SK-N-SH (cell line): Measurements from ENCODE around the gene SH3RF2. TPM values are rescaled to one million over a fixed set of nuclear protein-coding genes. Genes with fewer than 3 reads are reported as not detected.

ENCODE experiments used
- CTCF ChIA-PET: fragments of 300-600, 350-600 bp; formaldehyde crosslinking; extraction: SDS; loops from one replicate; lab custom pipeline; 2021; lab: Yijun Ruan, JAX
- POLR2A ChIA-PET: fragments of 350-600 bp; sonication (Branson Sonifier 250); formaldehyde crosslinking; extraction: SDS; loops from one replicate; lab custom pipeline; 2020; ENCODE audit warnings: antibody characterized with exemption, inconsistent platforms; lab: Yijun Ruan, JAX
- DNase-seq: peaks from one replicate; pipeline ENCODE4 v3.0.0; 2012
- H2AFZ ChIP-seq: fragments of 200-600 bp; sonication (generic); 2 replicates; pipeline ENCODE4 v1.8.1; 2016; ENCODE audit warnings: antibody characterized with exemption, mild to moderate bottlenecking, low read depth
- H3F3A ChIP-seq: fragments of 200-600 bp; sonication (generic); replicated peaks from 2 replicates; pipeline ENCODE3; 2016; ENCODE audit warnings: antibody characterized with exemption, mild to moderate bottlenecking; ENCODE audit not compliant: insufficient read depth
- H3K27ac ChIP-seq, 2 experiments: fragments of 200-500 bp in 1 of 2; fragments of 200-600 bp in 1 of 2; sonication (Bioruptor generic) in 1 of 2; sonication (generic), shearing (Covaris generic) in 1 of 2; 2 replicates each; pipeline versions ENCODE4 v1.5.1 to v1.6.1; 2014 to 2016; ENCODE audit warnings: low read depth in 2 of 2, inconsistent platforms in 1 of 2, low read length in 1 of 2, mild to moderate bottlenecking in 1 of 2, mixed read lengths in 1 of 2
- H3K27me3 ChIP-seq: fragments of 200-600 bp; sonication (generic), shearing (Covaris generic); 2 replicates; pipeline ENCODE4 v1.6.1; 2016; ENCODE audit warnings: mixed run types; ENCODE audit not compliant: insufficient read depth
- H3K36me3 ChIP-seq, 2 experiments: fragments of 200-500 bp in 1 of 2; fragments of 200-600 bp in 1 of 2; sonication (Bioruptor generic) in 1 of 2; sonication (generic) in 1 of 2; replicated peaks in 1 of 2; 2 replicates each; pipeline versions ENCODE3 to v1.5.1; 2014 to 2016; ENCODE audit warnings: low read length in 1 of 2, mild to moderate bottlenecking in 1 of 2; ENCODE audit not compliant: insufficient read depth in 2 of 2, control insufficient read depth in 1 of 2
- H3K4me1 ChIP-seq, 2 experiments: fragments of 200-500 bp in 1 of 2; fragments of 200-600 bp in 1 of 2; sonication (Bioruptor generic) in 1 of 2; sonication (generic), shearing (Covaris generic) in 1 of 2; 2 replicates each; pipeline versions ENCODE4 v1.5.1 to v1.6.1; 2014 to 2016; ENCODE audit warnings: low read depth in 1 of 2, low read length in 1 of 2, mixed run types in 1 of 2; ENCODE audit not compliant: insufficient read depth in 2 of 2, control insufficient read depth in 1 of 2
- H3K4me2 ChIP-seq: fragments of 200-600 bp; sonication (generic), shearing (Covaris generic); 2 replicates; pipeline ENCODE4 v1.6.1; 2017; ENCODE audit warnings: mixed run types
- H3K4me3 ChIP-seq, 2 experiments: fragments of 200-500 bp in 1 of 2; fragments of 200-600 bp in 1 of 2; sonication (Bioruptor generic) in 1 of 2; sonication (generic), shearing (Covaris generic) in 1 of 2; 2 replicates each; pipeline versions ENCODE4 v1.5.1 to v1.8.1; 2014 to 2016; ENCODE audit warnings: low read depth in 2 of 2, inconsistent platforms in 1 of 2, low read length in 1 of 2, mild to moderate bottlenecking in 1 of 2, mixed read lengths in 1 of 2, moderate library complexity in 1 of 2
- H3K79me2 ChIP-seq: fragments of 200-600 bp; sonication (generic); 2 replicates; pipeline ENCODE4 v1.8.1; 2017; ENCODE audit warnings: mild to moderate bottlenecking; ENCODE audit not compliant: insufficient read depth
- H3K9ac ChIP-seq: fragments of 200-600 bp; sonication (generic); 2 replicates; pipeline ENCODE4 v1.6.1; 2017; ENCODE audit warnings: mixed run types
- H3K9me2 ChIP-seq: fragments of 200-600 bp; sonication (generic); 2 replicates; pipeline ENCODE4 v1.6.1; 2017; ENCODE audit warnings: mixed run types
- H3K9me3 ChIP-seq: fragments of 200-600 bp; sonication (generic); 2 replicates; pipeline ENCODE4 v1.6.1; 2017; ENCODE audit warnings: mixed run types, mild to moderate bottlenecking, moderate library complexity
- H4K20me1 ChIP-seq: fragments of 200-600 bp; sonication (generic); 2 replicates; pipeline ENCODE4 v1.6.1; 2017; ENCODE audit warnings: mild to moderate bottlenecking, mixed run types; ENCODE audit not compliant: insufficient read depth
- CHD2 ChIP-seq: fragments of 150-350 bp; IDR thresholded peaks from 2 replicates; pipeline ENCODE4 v1.6.1; 2018; ENCODE audit warnings: low read length; ENCODE audit not compliant: partially characterized antibody
- CTCF ChIP-seq: fragments of 200-600 bp; sonication (generic); IDR thresholded peaks from 2 replicates; pipeline ENCODE4 v1.6.1; 2017; ENCODE audit warnings: antibody characterized with exemption, mild to moderate bottlenecking, moderate library complexity
- ELF1 ChIP-seq: IDR thresholded peaks from 2 replicates; pipeline ENCODE4 v1.4.0; 2012
- EP300 ChIP-seq, 2 experiments: IDR thresholded peaks; 2 replicates each; pipeline versions ENCODE4 v1.4.0 to v1.6.1; 2012; ENCODE audit warnings: borderline replicate concordance in 1 of 2, low read depth in 1 of 2, low read length in 1 of 2
- EZH2phosphoT487 ChIP-seq: fragments of 200-600 bp; sonication (generic); IDR thresholded peaks from 2 replicates; pipeline ENCODE4 v1.6.1; 2017; ENCODE audit warnings: low read depth, mixed run types, mild to moderate bottlenecking, antibody characterized with exemption, moderate library complexity, borderline replicate concordance
- FOXJ3 ChIP-seq: sonication (generic); formaldehyde crosslinking; IDR thresholded peaks from 2 replicates; pipeline ENCODE4 v1.5.1; 2020; ENCODE audit warnings: mild to moderate bottlenecking, missing genetic modification reagents
- FOXM1 ChIP-seq: IDR thresholded peaks from 2 replicates; pipeline ENCODE4 v1.4.0; 2012; ENCODE audit warnings: low read depth, mild to moderate bottlenecking
- GABPA ChIP-seq: IDR thresholded peaks from 2 replicates; pipeline ENCODE4 v1.4.0; 2012; ENCODE audit warnings: low read depth, mild to moderate bottlenecking
- GATA2 ChIP-seq: sonication (generic); formaldehyde crosslinking; IDR thresholded peaks from 2 replicates; pipeline ENCODE4 v1.5.0; 2020; ENCODE audit warnings: mild to moderate bottlenecking, missing genetic modification reagents
- IRF3 ChIP-seq: fragments of 150-350 bp; IDR thresholded peaks from 2 replicates; pipeline ENCODE4 v1.6.1; 2016; ENCODE audit warnings: mild to moderate bottlenecking, low read depth, low read length
- MEF2A ChIP-seq: IDR thresholded peaks from 2 replicates; pipeline ENCODE4 v1.4.0; 2012; ENCODE audit warnings: low read depth, borderline replicate concordance
- NFIC ChIP-seq: IDR thresholded peaks from 2 replicates; pipeline ENCODE4 v1.4.0; 2012; ENCODE audit warnings: borderline replicate concordance
- NRF1 ChIP-seq: IDR thresholded peaks from 2 replicates; pipeline ENCODE4 v1.6.1; 2012; ENCODE audit warnings: low read depth, mild to moderate bottlenecking, low read length
- RXRA ChIP-seq: IDR thresholded peaks from 2 replicates; pipeline ENCODE4 v1.4.0; 2012; ENCODE audit warnings: low read depth, mild to moderate bottlenecking, borderline replicate concordance
- SMC3 ChIP-seq: IDR thresholded peaks from 2 replicates; pipeline ENCODE4 v1.6.1; 2012; ENCODE audit warnings: low read depth, low read length, improper control_type of control experiment
- TAF1 ChIP-seq: IDR thresholded peaks from 2 replicates; pipeline ENCODE4 v1.6.1; 2012; ENCODE audit warnings: low read depth, mild to moderate bottlenecking, low read length, moderate library complexity, borderline replicate concordance
- WGBS: methylation state at CpG from one replicate; pipeline ENCODE4 v1.1.6; 2017; ENCODE audit warnings: low lambda C conversion rate; 5-methylcytosine and 5-hydroxymethylcytosine counted together
- polyA plus RNA-seq, 3 experiments: library from polyadenylated mRNA; depleted of rRNA; stranded (reverse); fragments of >200 nt; gene quantifications; 2 replicates each; pipeline ENCODE4 v1.2.3, GENCODE V29; 2012
- TF ChIP-seq, protein P1 (sequence below): IDR thresholded peaks from 2 replicates; pipeline ENCODE4 v1.4.0; 2012; ENCODE audit warnings: low read depth

The SH3RF2 gene
- polyA plus RNA-seq, 1 of the 3 experiments (the other 2 are of a cell fraction), result 0.87 TPM

GRCh38 chr5:146091881-146092280, 155.5 kb downstream of the SH3RF2 start:
- no peak for DNase-seq
- ChIA-PET POLR2A (no interaction called here), CTCF (no interaction called here)
- H3K9ac ChIP-seq, result no peak overlapping the region
- no peak overlapping the region for H3K4me2 ChIP-seq
- 87% methylated on average over 3 of the region's 3 CpGs for WGBS
- no peaks in the 10 kb centered on the region for H4K20me1 ChIP-seq
- no peak overlapping the region for H3K27ac ChIP-seq
- H3K9me2 ChIP-seq, result no peaks in the 10 kb centered on the region
- no peak for TF ChIP-seq NFIC
- TF ChIP-seq GABPA, result no peak
- no peak for TF ChIP-seq ELF1
- TF ChIP-seq EZH2phosphoT487, result no peak
- TF ChIP-seq MEF2A, result no peak
- H3K27me3 ChIP-seq, result no peaks in the 10 kb centered on the region
- no peaks in the 10 kb centered on the region for H3K4me1 ChIP-seq
- H3K9me3 ChIP-seq, result no peaks in the 10 kb centered on the region
- H3K79me2 ChIP-seq, result no peaks in the 10 kb centered on the region
- no peak overlapping the region for H2AFZ ChIP-seq
- no peak overlapping the region for H3K4me3 ChIP-seq
- H3F3A ChIP-seq, result no peaks in the 10 kb centered on the region
- H3K36me3 ChIP-seq, result no peaks in the 10 kb centered on the region

DNA sequence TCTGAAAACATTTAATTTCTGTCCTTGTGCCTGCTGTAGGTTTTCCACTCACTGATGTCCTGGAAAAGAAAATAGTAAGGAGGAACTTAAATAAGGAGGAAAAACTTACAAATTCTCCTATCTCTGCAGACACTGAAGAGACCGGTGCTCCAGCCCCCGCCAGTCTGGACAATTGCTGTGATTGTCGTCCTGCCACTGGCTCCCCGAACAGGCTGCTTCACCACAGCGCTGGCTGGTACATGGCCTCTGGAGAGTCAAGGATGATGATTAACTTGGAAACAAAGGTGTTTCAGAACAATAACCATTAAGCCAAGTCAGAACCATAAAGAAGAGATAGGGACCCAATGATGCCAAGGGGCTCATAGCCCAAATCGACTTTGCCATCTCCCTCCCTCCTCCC, 161.7 kb downstream of the SH3RF2 start:
- Histone ChIP-seq H3F3A (no peaks in the 10 kb centered on the region), H2AFZ (no peak overlapping the region), H3K79me2 (no peaks in the 10 kb centered on the region), H3K36me3 (peaks cover 0 to 6% of the 10 kb centered on the region in 2 experiments), H3K27ac (no peak overlapping the region), H3K9me3 (no peaks in the 10 kb centered on the region), H3K4me2 (no peak overlapping the region), H3K4me1 (no peaks in the 10 kb centered on the region), H3K27me3 (no peaks in the 10 kb centered on the region), H3K4me3 (no peak overlapping the region), H3K9ac (no peak overlapping the region), H3K9me2 (no peaks in the 10 kb centered on the region), H4K20me1 (no peaks in the 10 kb centered on the region)
- ChIA-PET CTCF (no interaction called here), POLR2A (no interaction called here)
- DNase-seq, result no peak
- 91% methylated on average over 6 of the region's 6 CpGs for WGBS
- no peak for TF ChIP-seq CTCF
- no peak for TF ChIP-seq SMC3
- TF ChIP-seq, protein P1, sequence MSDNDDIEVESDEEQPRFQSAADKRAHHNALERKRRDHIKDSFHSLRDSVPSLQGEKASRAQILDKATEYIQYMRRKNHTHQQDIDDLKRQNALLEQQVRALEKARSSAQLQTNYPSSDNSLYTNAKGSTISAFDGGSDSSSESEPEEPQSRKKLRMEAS, result no peak
- TF ChIP-seq EZH2phosphoT487, result no peak
- no peak for TF ChIP-seq MEF2A
- no peak for TF ChIP-seq FOXJ3
- no peak for TF ChIP-seq NFIC
- TF ChIP-seq EP300 (IDR thresholded peaks at IDR 0.05; ENCODE audit: borderline replicate concordance in 1 of 2, low read depth in 1 of 2, low read length in 1 of 2), result no peak
- TF ChIP-seq GATA2, result no peak
- TF ChIP-seq FOXM1, result no peak
- no peak for TF ChIP-seq TAF1
- TF ChIP-seq IRF3, result no peak
- TF ChIP-seq CHD2, result no peak
- no peak for TF ChIP-seq RXRA
- no peak for TF ChIP-seq NRF1
